DND-41 (cell line): ENCODE results near the gene ABCC10.
"Not testable (repeated sequence)": the region's sequence is repeated elsewhere in the genome, so short reads cannot be mapped to it uniquely, and the experiment has no call there.

Source experiments
- ATAC-seq: fragments of 200-7000 bp; cut with Tn5 transposase; 3 replicates; pipeline ENCODE4 v1.9.1; 2021; ENCODE audit warnings: low read depth; ENCODE audit not compliant: insufficient read depth
- DNase-seq: peaks from one replicate; pipeline ENCODE4 v3.0.0-alpha.2; 2020
- H2AFZ ChIP-seq: 2 replicates; pipeline ENCODE4 v1.6.0; 2012; ENCODE audit warnings: low read depth, low read length
- H3K27ac ChIP-seq: 2 replicates; pipeline ENCODE4 v1.5.1; 2012; ENCODE audit warnings: low read length, inconsistent platforms
- H3K27me3 ChIP-seq: fragments of 200-600 bp; sonication (generic); 2 replicates; pipeline ENCODE4 v1.6.0; 2012; ENCODE audit warnings: low read length, mild to moderate bottlenecking, inconsistent platforms; ENCODE audit not compliant: insufficient read depth, poor library complexity
- H3K36me3 ChIP-seq: 2 replicates; pipeline ENCODE4 v1.5.1; 2012; ENCODE audit warnings: low read length, inconsistent platforms; ENCODE audit not compliant: insufficient read depth
- H3K4me1 ChIP-seq: 2 replicates; pipeline ENCODE4 v1.5.1; 2012; ENCODE audit warnings: mild to moderate bottlenecking, low read length; ENCODE audit not compliant: insufficient read depth
- H3K4me2 ChIP-seq: 2 replicates; pipeline ENCODE4 v1.6.0; 2012; ENCODE audit warnings: mild to moderate bottlenecking, moderate library complexity, low read length, inconsistent platforms; ENCODE audit not compliant: insufficient read depth
- H3K4me3 ChIP-seq, 2 experiments: fragments of 200-600 bp in 1 of 2; shearing (Covaris generic) in 1 of 2; 2 replicates each; pipeline ENCODE4 v1.5.1; 2012 to 2016; ENCODE audit warnings: inconsistent platforms in 2 of 2, low read length in 2 of 2, mild to moderate bottlenecking in 2 of 2, low read depth in 1 of 2, moderate library complexity in 1 of 2
- H3K79me2 ChIP-seq: 2 replicates; pipeline ENCODE4 v1.6.0; 2012; ENCODE audit warnings: low read length, inconsistent platforms; ENCODE audit not compliant: insufficient read depth
- H3K9ac ChIP-seq: 2 replicates; pipeline ENCODE4 v1.6.0; 2012; ENCODE audit warnings: low read depth, mild to moderate bottlenecking, inconsistent platforms, low read length, moderate library complexity
- H3K9me3 ChIP-seq: 2 replicates; pipeline ENCODE4 v1.5.1; 2012; ENCODE audit warnings: low read length, moderate library complexity, mild to moderate bottlenecking, inconsistent platforms; ENCODE audit not compliant: insufficient read depth, severe bottlenecking
- H4K20me1 ChIP-seq: 2 replicates; pipeline ENCODE4 v1.6.0; 2012; ENCODE audit warnings: low read length; ENCODE audit not compliant: insufficient read depth
- CTCF ChIP-seq: IDR thresholded peaks from 2 replicates; pipeline ENCODE4 v1.5.1; 2012; ENCODE audit warnings: borderline replicate concordance, low read length, moderate library complexity, mild to moderate bottlenecking; ENCODE audit not compliant: poor library complexity, severe bottlenecking; ENCODE audit errors: extremely low read depth
- EZH2 ChIP-seq: IDR thresholded peaks from 3 replicates; pipeline ENCODE4 v1.6.1; 2012; ENCODE audit warnings: borderline replicate concordance, low read depth, mild to moderate bottlenecking, moderate library complexity, low read length, inconsistent platforms; ENCODE audit not compliant: severe bottlenecking

The ABCC10 gene

DNA sequence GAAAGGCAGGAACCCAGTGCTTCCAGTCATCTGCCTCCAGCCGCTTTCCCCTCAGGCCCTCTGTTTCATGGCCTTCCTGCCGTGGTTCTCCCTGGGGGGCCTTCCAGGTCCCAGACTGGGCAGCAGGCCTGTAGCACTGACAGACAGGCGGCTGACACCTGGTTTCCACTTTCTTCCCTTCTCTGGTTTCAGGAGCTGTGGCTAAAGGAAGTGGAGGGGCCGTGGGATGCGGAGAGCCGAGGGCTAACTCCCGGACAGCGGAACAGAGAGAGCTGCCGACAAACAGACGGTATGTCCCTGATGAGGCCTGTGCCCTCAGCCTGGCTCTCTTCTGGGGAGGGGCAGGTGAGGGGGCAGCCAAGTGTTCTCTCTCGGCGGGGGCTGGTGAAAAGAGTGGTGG lies 70.3 kb downstream of the ABCC10 start:
- TF ChIP-seq EZH2: no peak
- TF ChIP-seq CTCF: no peak
- no peaks in the 10 kb centered on the region for H3K27me3 ChIP-seq
- H4K20me1 ChIP-seq: peaks cover 21% of the 10 kb centered on the region
- H2AFZ ChIP-seq: no peak overlapping the region
- H3K36me3 ChIP-seq: peaks cover 54% of the 10 kb centered on the region
- H3K9me3 ChIP-seq: no peaks in the 10 kb centered on the region
- no peak overlapping the region for H3K27ac ChIP-seq
- ATAC-seq (no peak), DNase-seq (no peak)
- H3K4me3 ChIP-seq: no peak overlapping the region
- H3K9ac ChIP-seq: no peak overlapping the region
- H3K4me1 ChIP-seq: no peaks in the 10 kb centered on the region
- peaks cover 9% of the 10 kb centered on the region; the same call in 1 of the 2 replicates for H3K79me2 ChIP-seq
- no peak overlapping the region for H3K4me2 ChIP-seq

DNA sequence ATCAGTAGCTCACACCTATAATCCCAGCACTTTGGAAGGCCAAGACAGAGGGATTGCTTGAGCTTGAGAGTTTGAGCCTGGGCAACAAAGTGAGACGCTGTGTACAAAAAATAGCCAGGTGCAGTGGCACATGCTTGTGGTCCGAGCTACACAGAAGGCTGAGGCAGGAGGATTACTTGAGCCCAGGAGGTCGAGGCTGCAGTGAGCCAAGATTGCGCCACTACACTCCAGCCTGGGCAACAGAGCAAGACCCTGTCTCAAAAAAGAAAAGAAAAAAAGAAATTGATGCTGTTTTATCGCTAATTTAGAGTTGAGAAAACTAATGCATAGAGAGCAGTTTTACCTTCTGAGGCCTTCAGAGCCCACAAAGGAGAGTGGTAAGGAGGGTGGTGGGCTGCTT lies 71.0 kb downstream of the ABCC10 start:
- ATAC-seq, DNase-seq, H3K27me3 ChIP-seq, H3K4me2 ChIP-seq, H3K79me2 ChIP-seq, H3K9me3 ChIP-seq, H3K4me1 ChIP-seq, H3K27ac ChIP-seq, H3K4me3 ChIP-seq, H2AFZ ChIP-seq, H3K9ac ChIP-seq: not testable (repeated sequence)
- Histone ChIP-seq H3K36me3 (peaks cover 60% of the 10 kb centered on the region), H4K20me1 (peaks cover 21% of the 10 kb centered on the region)

GRCh38 chr6:43499028-43499815 lies 71.9 kb downstream of the ABCC10 start:
- H3K4me2 ChIP-seq: no peak overlapping the region
- no peak overlapping the region for H3K4me3 ChIP-seq
- peaks cover 66% of the 10 kb centered on the region for H3K36me3 ChIP-seq
- H3K27ac ChIP-seq: no peak overlapping the region
- no peaks in the 10 kb centered on the region for H3K27me3 ChIP-seq
- H3K9me3 ChIP-seq: no peaks in the 10 kb centered on the region
- H3K4me1 ChIP-seq: no peaks in the 10 kb centered on the region
- no peak for DNase-seq
- peaks cover 5% of the 10 kb centered on the region; the same call in 1 of the 2 replicates for H3K79me2 ChIP-seq
- TF ChIP-seq CTCF: no peak
- TF ChIP-seq EZH2: no peak
- peaks cover 17% of the 10 kb centered on the region for H4K20me1 ChIP-seq
- no peak overlapping the region for H3K9ac ChIP-seq
- no peak overlapping the region for H2AFZ ChIP-seq
- no peak for ATAC-seq
